HUDEP-2 (cell line): ENCODE measurements around the gene GGACT.

ENCODE experiments used
- DNase-seq, 76 experiments: peaks; one replicate each; lab custom pipeline; 2025; ENCODE audit not compliant: unreplicated experiment in 76 of 76; lab: John Stamatoyannopoulos, UW

The GGACT gene

GRCh38 chr13:100515410-100515800 lies 73.2 kb downstream of the GGACT start:
- DNase-seq = no peak

GRCh38 chr13:100514788-100515409 lies 73.7 kb downstream of the GGACT start:
- DNase-seq = peak in 53 of 76 experiments; percentile 1 to 63 (median 33)

- no peak for DNase-seq
Measured at GRCh38 chr13:100513987-100514670, 74.5 kb downstream of the GGACT start.

- no peak for DNase-seq
Measured at GRCh38 chr13:100513171-100513570, 75.4 kb downstream of the GGACT start.

GRCh38 chr13:100512422-100512821 lies 76.2 kb downstream of the GGACT start:
- no peak for DNase-seq

- DNase-seq = no peak
Measured at GRCh38 chr13:100511466-100511865, 77.1 kb downstream of the GGACT start.

- no peak for DNase-seq
Measured at GRCh38 chr13:100510208-100510957, 78.2 kb downstream of the GGACT start.

GRCh38 chr13:100508996-100509395 lies 79.6 kb downstream of the GGACT start:
- no peak for DNase-seq

GRCh38 chr13:100508455-100508854 lies 80.1 kb downstream of the GGACT start:
- DNase-seq = no peak

- DNase-seq = no peak
Measured at GRCh38 chr13:100506600-100507422, 81.8 kb downstream of the GGACT start.

- no peak for DNase-seq
Measured at GRCh38 chr13:100506154-100506553, 82.4 kb downstream of the GGACT start.

- no peak for DNase-seq
Measured at GRCh38 chr13:100503622-100504021, 85.0 kb downstream of the GGACT start.

GRCh38 chr13:100502446-100502845 lies 86.1 kb downstream of the GGACT start:
- no peak for DNase-seq

- DNase-seq = peak in 1 of 76 experiments; percentile 4
Measured at GRCh38 chr13:100497389-100497788, 91.2 kb downstream of the GGACT start.

- DNase-seq = no peak
Measured at GRCh38 chr13:100495455-100495854, 93.1 kb downstream of the GGACT start.

GRCh38 chr13:100493418-100493817 lies 95.2 kb downstream of the GGACT start:
- no peak for DNase-seq

GRCh38 chr13:100491164-100491842 lies 97.3 kb downstream of the GGACT start:
- no peak for DNase-seq

- DNase-seq = no peak
Measured at GRCh38 chr13:100490692-100491091, 97.9 kb downstream of the GGACT start.

GRCh38 chr13:100485265-100485664 lies 103.3 kb downstream of the GGACT start:
- no peak for DNase-seq

- no peak for DNase-seq
Measured at GRCh38 chr13:100484702-100485101, 103.9 kb downstream of the GGACT start.
